GM12892 (cell line): Measurements from ENCODE around the gene TEPSIN.

Experiments used
- POLR2A ChIP-seq: IDR thresholded peaks from 2 replicates; pipeline ENCODE4 v1.6.1; 2011; ENCODE audit warnings: low read depth, low read length, control low read depth
- TAF1 ChIP-seq: IDR thresholded peaks from 2 replicates; pipeline ENCODE4 v1.6.1; 2011; ENCODE audit warnings: low read depth, mild to moderate bottlenecking, control low read depth, low read length, borderline replicate concordance

- TF ChIP-seq POLR2A (no peak), TAF1 (no peak)
Measured at GRCh38 chr17:81267390-81268067, 28.7 kb upstream of the TEPSIN start.
